ENCODE results near the gene UNC5C. TPM values are rescaled to one million over a fixed set of nuclear protein-coding genes. Genes with fewer than 3 reads are reported as not detected.

UNC5C gene
- total RNA-seq, 4 donors from 2014 or later: 2.2 to 19.0 (median 2.5) TPM

DNA sequence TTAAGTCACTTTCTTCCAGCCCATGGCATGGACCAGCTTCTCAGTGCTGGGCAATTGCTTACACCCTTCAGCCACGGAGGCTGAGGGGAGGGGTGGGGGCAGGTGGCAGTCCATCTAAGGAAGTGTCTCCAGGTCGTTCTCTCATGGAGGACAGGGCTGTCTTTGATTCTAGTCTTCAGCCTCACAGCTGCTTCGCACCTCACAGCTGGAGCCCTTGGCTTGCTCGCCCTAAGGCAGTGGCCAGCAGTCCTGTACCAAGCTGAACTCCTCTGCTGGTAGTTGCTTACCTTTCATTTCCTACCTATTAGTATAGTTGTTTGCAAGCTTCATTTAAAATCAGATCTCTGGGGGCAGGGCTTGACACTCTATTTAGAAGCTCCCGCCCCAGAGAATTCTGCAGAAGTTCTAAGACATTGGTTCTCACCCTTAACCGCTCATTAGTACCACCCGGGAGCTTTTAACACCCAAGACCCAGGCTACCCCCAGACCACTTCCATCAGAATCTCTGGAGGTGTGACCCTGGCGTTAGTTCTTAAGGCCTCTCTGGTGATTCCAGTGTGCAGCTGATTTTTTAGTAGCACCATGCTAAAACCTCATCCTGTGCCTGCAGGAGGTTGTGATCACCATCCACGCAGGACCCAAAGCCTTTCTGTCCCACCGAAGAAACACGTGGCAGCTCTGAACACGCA is 386.8 kb downstream of the UNC5C start:
- Histone ChIP-seq H3K27me3 (no peaks in the 10 kb centered on the region), H3K4me3 (no peak overlapping the region), H3K36me3 (no peaks in the 10 kb centered on the region), H3K4me1 (no peaks in the 10 kb centered on the region), H3K9me3 (no peaks in the 10 kb centered on the region), H3K27ac (no peak overlapping the region)
- no peak for TF ChIP-seq CTCF (IDR thresholded peaks at IDR 0.05)
- no peak for TF ChIP-seq POLR2A (IDR thresholded peaks at IDR 0.05)
- DNase-seq: no peak

DNA sequence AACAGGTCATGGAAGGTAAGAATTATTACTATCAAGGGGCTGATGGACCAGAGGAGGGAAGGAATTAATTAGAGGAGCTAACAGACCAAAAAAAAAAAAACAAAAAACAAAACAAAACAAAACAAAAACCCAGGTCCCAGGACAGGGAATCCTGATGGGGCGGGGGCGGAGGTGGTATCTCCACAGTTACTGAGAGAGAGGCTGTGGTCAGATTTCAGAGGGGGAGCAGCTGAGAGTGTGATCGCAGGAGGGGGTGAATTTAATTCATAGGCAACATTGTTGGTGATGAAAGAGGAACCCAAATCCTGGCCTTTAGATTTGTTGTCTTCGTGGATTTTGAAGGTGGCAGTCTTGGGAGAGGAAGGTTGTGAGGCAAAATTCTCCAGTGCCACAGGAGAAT is 389.4 kb downstream of the UNC5C start:
- Histone ChIP-seq H3K9me3 (no peaks in the 10 kb centered on the region), H3K4me1 (no peaks in the 10 kb centered on the region), H3K27me3 (no peaks in the 10 kb centered on the region), H3K27ac (no peak overlapping the region), H3K36me3 (no peaks in the 10 kb centered on the region), H3K4me3 (no peak overlapping the region)
- TF ChIP-seq CTCF (IDR thresholded peaks at IDR 0.05): no peak
- TF ChIP-seq POLR2A (IDR thresholded peaks at IDR 0.05): no peak
- no peak for DNase-seq

- DNase-seq: no peak
Measured at GRCh38 chr4:95158626-95159025, 390.1 kb downstream of the UNC5C start.

GRCh38 chr4:95158045-95158444 is 390.7 kb downstream of the UNC5C start:
- no peak overlapping the region for H3K27ac ChIP-seq
- no peak for TF ChIP-seq CTCF (IDR thresholded peaks at IDR 0.05)
- no peak for TF ChIP-seq POLR2A (IDR thresholded peaks at IDR 0.05)
- no peaks in the 10 kb centered on the region for H3K36me3 ChIP-seq
- H3K9me3 ChIP-seq: no peaks in the 10 kb centered on the region
- no peaks in the 10 kb centered on the region for H3K27me3 ChIP-seq
- no peaks in the 10 kb centered on the region for H3K4me1 ChIP-seq
- DNase-seq: no peak
- no peak overlapping the region for H3K4me3 ChIP-seq

More at GRCh38 chr4:95158626-95159025, 390.1 kb downstream of the UNC5C start:
- TF ChIP-seq POLR2A (IDR thresholded peaks at IDR 0.05) (no peak), CTCF (IDR thresholded peaks at IDR 0.05) (no peak)
- Histone ChIP-seq H3K36me3 (no peaks in the 10 kb centered on the region), H3K4me1 (no peaks in the 10 kb centered on the region), H3K27me3 (no peaks in the 10 kb centered on the region), H3K27ac (no peak overlapping the region), H3K9me3 (no peaks in the 10 kb centered on the region), H3K4me3 (no peak overlapping the region)

DNA sequence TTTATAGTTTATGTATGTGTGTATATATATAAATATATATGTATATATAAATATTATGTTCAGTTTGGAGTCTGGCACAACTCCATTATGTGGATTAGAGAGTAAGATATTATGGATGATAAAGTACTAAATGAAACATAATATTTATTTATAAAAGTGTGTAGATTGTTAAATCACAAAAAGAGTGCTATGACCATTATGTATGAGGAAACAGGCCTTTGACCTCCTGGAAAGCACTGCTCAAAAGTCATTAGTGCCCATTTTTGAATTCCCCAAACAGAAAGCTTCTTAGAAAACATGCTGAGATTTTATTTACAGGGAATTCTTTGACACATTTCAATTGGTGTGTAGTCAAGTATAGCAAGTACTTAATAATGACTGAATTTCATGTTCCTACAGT is 391.2 kb downstream of the UNC5C start:
- Histone ChIP-seq H3K9me3 (no peaks in the 10 kb centered on the region), H3K4me1 (no peaks in the 10 kb centered on the region), H3K27ac (no peak overlapping the region), H3K27me3 (no peaks in the 10 kb centered on the region), H3K4me3 (no peak overlapping the region), H3K36me3 (no peaks in the 10 kb centered on the region)
- TF ChIP-seq POLR2A (IDR thresholded peaks at IDR 0.05) (no peak), CTCF (IDR thresholded peaks at IDR 0.05) (no peak)
- DNase-seq: no peak

GRCh38 chr4:95156452-95156765 is 392.4 kb downstream of the UNC5C start:
- no peak for TF ChIP-seq POLR2A (IDR thresholded peaks at IDR 0.05)
- TF ChIP-seq CTCF (IDR thresholded peaks at IDR 0.05): no peak
- H3K9me3 ChIP-seq: no peaks in the 10 kb centered on the region
- H3K4me1 ChIP-seq: no peaks in the 10 kb centered on the region
- H3K27ac ChIP-seq: no peak overlapping the region
- H3K27me3 ChIP-seq: no peaks in the 10 kb centered on the region
- no peak overlapping the region for H3K4me3 ChIP-seq
- DNase-seq: no peak
- H3K36me3 ChIP-seq: no peaks in the 10 kb centered on the region
